ENCODE measurements around the gene USH1C.

Gene USH1C

DNA sequence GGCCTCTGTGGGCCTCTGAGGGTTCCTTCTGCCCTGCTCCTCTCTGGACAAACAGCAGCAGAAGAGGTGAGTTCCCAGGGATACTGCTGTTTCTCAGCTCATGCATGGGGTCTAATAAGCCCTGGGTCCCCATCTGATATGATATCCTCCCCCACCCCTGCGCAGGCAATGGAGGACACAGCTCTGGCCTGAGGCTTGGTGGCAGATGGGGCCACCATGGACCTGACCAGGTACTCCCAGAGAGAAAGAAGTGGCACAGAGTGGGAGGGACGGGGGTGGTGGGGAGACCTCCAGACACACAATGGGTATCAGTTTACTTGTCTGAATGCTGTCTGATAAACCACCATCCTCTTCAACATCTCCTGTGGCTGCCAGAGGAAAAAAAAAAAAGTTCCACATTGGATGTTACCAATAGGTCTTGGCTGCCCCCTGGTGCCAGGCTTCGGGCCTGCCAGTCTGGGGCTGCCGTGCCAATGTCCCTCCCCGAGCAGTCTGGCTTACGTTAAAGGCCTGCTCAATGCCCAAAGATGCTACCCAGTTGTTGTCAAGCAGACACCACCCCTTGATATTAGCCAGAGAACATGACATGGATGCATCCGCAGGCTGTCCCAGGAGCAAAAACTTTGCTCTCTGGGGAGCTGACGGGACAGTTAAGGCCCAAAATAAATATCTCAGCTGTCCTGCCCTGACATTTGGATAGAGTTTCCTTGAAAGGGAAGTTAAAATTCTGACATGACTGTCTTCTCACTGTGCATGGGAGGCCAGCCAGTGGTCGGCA lies 39.7 kb downstream of the USH1C start:
- DNase-seq (ENCODE audit: low read depth), result peak; percentile 47

DNA sequence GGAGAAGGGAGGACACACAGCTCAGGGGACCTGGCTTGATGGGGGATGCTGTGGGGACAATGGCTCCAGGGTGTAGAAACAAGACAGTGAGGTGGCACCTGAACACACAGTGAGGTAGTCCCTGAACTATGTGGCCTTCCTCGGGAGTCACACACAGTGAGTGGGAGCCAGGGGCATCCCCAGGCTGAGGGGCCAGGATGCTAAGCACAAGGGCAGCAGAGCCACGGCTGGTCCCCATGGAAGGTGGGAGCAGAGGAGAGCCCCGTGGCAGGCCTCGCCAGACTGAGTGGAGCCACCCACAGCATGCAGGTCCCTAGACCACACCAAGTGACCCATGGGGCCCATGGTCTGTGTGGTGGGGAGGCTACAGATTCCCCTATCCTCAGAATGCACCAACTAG lies 41.6 kb downstream of the USH1C start:
- no peak for DNase-seq (ENCODE audit: low read depth)

DNA sequence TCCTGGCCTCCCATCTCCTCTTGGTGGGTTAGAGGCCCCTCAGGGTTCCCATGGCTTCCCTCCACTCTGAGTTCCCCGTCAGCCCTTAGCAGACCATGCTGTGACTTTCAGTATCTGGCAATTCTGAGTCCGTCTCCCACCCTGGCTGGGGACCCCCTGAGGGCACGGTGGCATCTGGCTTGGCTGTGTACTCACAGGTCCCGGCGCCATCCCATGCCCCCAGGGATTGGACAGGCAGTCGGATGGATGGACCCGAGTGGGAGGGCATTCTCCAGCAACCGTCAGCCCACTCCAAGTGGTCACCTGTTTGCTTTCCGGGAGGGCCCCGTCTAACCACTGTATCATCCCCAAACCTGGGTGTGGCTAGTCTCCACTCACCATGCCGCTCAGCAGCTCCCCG lies 43.5 kb downstream of the USH1C start:
- DNase-seq (ENCODE audit: low read depth), result no peak

DNA sequence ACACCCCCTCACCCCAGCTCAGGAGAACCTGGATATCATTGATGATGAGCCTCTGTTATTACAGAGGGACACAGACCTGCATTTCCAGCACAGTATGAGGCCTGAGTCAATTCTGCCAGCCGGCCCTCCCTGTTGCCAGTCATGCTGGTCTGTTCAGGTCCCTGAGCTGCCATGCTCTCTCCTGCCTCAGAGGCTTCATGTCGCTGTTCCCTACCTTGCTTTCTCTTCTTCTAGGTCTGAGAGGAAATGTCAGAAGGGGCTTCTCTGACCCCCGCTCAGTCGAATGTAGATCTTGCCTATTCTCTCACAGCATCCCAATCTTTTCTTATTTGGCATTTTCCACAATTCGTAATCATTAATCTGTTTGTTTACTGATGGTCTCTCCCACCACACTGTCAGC lies 45.7 kb downstream of the USH1C start:
- DNase-seq (ENCODE audit: low read depth), result no peak

DNA sequence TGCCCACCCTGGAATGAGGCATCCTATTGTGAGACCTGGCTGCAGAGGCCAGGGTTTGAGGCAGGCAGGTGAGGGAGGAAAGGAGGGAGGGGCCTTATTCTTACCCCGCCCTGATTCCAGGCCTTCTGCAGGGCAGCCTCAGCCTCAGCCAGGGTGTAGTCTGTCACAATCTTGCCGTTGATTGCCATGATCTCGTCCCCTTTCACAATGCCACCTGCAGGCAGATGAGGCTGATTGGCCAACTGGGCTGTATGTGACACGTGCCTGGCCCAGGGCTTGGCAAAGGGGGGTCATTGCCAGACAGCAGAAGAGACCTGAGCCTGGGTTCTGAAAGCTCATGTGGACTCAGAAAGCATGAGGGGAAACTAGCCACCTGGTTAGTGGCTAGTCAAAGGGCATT lies 46.2 kb downstream of the USH1C start:
- no peak for DNase-seq (ENCODE audit: low read depth)

DNA sequence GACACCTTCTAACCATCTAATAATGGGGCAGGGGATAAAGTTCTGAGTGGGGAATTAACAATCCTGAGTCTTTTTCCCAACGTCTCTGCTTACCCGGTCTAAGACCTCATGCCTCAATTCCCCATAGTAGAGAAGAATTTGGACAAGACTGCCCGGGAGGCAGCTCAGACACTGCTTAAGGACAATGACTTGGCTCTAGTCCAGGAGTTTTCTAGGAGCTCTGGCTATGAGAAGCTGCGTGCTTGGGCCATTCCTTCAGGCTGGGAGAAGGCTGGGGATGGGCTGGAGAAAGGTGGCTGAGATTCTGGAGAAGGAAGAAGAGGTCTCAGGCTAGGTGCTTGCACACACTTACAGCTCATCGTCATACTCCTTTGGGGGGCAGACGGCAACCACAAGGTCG lies 47.8 kb downstream of the USH1C start:
- DNase-seq (ENCODE audit: low read depth), result no peak

DNA sequence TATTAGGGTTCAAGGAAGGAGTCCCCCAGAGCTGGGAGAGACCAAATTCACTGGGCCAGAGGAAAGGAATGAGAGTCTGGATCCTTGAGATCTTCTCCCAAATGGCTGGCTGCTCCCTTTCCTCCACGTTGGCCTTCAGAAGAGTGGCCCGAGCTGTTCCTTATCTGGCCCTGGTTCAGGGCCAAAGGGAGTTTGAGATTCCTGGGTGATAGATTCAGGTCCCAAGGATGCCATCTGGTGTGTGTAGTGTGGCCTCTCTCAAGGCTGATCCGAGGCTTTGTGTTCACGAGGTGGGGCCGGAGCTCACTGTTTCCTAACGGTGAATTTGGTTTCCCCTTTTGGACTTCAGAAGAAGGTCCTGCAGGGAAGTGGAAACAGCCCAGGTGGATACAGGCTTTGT lies 50.2 kb downstream of the USH1C start:
- no peak for DNase-seq (ENCODE audit: low read depth)

DNA sequence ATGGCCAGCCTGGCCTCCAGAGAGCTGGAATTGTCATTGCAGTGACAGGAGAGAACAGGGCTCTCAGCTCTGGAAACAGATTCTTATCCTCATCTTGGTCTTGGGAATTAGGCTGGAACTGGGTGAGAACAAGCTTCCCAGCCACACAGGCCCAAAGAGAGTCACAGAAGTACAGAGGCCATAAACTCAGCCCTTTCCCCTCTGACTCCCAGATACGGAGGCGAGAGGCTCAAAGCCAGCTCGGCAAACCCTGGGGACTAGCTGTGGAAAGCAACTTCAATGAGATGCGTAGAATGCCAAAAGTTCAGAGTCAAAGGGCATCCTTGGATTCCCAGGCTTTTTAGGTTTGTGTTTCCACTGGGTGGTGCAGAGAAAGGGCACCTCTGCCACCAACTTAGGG lies 53.3 kb downstream of the USH1C start:
- DNase-seq (ENCODE audit: low read depth), result no peak

DNA sequence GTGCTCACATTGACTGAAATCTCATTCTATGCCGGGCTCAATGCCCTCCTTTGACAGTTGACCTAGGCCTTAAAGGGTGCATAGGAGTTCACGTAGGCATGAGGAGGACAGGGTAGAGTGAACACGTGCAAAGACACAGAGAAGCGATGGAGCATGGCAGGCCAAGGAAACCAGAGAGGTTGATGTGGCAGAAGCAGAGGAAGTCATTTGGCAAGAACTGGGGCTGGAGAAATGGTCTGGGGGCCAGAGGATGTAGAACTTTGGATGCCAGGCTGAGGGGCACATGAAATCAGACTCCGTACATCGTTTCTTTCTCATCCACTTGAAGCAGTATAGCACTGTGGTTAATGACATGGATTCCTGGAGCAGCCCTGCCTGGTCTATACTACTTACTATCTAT lies 54.0 kb downstream of the USH1C start:
- no peak for DNase-seq (ENCODE audit: low read depth)

DNA sequence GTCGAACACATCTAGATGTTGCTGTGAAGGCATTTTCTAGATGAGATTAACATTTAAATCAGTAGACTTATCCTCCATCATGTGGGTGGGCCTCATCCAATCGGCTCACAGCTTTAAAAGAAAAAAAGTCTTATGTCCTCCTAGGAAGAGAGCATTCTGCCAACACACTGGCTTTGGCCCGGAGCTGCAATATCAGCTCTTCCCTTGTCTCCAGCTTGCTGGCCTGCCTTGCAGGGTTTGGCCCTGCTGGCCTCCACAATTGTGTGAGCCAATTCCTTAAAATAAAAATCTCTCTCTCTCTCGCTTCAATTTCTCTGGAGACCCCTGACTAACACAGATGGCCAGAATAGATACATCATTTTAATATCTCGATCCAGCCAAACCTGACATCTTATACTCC lies 54.5 kb downstream of the USH1C start:
- no peak for DNase-seq (ENCODE audit: low read depth)

DNA sequence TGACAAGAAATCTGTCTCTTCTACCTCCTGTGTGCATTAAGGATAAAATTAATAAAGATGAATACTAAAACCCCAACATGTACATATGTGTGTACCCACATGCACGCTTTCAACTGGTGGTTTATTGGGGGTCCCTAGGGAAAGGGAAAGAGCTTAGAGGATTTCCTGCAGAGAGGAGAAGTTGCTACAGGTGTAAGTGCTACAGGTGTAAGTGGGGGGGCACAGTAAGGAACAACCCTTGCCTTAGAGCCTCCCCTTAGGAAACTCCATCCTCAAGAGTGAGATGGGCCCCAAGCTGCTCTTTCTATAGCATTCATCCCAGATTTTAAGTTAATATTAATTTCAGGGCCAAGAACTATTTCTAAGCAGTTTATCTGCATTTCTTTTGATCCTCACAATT lies 55.7 kb downstream of the USH1C start:
- no peak for DNase-seq (ENCODE audit: low read depth)

DNA sequence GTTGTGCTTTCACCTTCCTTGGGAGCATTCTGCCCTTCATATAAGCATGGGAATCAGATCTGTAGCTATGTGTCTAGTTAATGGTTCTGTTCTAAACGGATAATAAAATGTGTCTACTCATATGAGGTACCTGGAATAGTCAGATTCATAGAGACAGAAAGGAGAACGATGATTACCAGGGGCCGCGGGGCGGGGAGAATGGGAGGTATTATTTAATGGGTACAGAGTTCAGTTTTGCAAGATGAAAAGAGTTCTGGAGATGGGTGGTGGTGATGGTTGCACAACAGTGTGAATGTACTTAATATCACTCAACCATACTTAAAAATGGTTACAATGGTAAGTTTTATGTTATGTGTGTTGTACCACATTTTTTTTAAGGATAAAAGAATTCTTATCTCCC lies 57.6 kb downstream of the USH1C start:
- DNase-seq (ENCODE audit: low read depth), result no peak

DNA sequence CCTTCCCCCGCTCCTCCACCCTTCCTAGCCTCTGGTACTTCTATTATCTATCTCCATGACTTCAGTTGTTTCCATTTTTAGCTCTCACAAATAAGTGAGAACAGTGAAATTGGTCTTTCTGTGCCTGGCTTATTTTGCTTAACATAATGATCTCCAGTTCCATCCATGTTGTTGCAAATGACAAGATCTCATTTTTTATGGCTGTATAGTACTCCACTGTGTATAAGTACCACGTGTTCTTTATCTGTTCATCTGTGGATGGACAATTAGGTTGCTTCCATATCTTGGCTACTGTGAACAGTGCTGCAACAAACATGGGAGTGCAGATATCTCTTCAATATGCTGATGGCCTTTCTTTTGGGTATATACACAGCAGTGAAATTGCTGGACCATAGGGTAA lies 60.7 kb downstream of the USH1C start:
- DNase-seq (ENCODE audit: low read depth), result no peak

DNA sequence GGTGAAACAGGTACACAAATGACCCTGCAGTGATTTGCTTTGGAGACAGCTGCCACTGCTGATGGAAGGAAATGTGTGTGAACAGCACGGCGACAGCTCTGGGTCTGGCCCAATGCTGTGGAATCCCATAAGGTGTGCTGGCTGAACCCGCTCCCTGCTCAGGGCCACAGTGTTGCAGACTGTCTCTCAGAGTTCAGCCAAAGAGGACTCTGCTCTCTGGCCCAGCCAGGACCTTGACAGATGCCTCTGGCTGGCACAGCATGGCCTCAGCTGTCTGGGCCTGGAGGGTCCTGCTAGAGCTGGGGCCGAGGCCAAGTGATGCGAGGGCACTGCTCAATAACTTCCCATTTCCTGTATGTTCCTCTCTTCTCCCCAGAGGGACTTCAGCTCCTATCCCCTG lies 62.3 kb downstream of the USH1C start:
- DNase-seq (ENCODE audit: low read depth), result no peak

DNA sequence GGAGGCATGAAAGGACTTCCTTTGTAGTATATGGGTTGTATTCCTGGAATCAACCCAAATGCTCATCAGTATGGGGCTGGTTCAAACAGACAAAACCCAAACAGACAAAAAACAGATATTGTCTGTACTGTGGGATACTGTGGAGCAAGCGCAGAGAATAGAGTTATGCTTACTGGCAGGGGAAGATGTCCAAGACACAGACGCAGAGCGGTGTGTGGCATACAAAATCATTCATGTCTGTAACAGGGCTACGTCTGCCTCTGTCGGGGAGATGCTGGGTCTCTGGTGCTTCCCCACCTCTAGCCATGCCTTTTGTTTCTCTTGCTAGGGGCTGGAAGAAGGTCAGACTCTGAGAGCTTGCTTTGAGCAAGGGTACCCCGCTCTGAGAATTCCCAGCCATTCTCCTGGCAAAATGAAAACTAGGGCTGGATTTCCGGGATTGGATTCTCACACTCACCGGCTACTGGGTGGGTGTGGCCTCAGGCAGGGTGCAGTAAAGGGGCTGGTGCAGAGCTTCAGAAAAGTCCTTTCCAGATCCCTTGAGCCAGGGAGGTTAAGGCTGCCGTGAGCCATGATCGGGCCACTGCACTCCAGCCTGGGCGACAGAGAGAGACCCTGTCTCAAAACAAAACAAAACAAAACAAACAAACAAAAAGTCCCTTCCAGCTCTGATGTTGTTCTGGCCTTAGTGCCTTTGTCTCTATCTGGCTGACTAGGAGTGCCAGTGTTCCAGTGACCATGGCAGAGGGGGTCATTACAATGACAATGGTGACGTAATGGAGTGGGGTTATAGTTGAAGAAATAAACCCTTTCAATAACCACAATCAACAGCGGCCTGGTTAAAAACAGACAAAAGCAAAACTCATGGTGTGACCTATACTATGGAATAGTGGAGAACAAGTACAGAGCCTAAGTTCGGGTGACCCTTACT lies 64.7 kb downstream of the USH1C start:
- DNase-seq (ENCODE audit: low read depth), result peak; percentile 22

DNA sequence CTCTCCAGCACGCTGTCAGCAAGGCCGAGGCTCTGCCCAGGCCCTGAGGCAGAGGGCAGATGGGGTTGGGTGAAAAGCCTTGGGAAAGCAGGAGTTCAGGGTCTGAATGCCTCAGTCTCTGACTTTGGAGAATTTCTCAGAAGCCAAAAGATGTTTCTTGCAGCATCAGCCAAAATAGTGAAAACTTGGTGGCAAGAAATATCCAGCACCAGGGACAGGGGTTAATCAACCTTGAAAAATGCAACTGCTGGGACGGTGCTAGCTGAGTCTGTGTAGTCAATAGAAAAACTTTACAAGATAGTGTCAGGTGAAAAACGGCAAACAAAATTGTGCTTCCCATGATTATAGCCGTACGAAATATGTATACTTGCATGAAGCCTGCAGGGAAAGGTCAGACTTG lies 66.1 kb downstream of the USH1C start:
- DNase-seq (ENCODE audit: low read depth), result no peak

DNA sequence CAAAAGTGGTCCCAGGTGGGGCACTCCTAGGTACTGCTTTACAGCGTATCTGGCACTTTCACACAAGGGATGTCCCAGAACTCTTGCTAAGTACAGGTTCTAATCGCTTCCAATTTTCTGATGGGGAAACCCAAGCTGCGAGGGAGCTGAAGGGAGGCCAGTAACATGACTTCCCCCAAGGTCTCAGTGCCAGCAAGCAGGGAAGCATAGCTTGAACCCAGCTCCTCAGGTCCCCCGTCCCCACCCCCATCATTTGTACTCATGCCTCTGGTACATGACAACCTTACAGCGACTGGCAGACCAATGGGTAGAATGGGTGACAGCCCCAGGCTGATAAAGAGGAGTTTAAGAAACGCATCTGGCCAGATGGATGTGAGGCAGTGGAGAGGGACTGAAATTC lies 66.9 kb downstream of the USH1C start:
- no peak for DNase-seq (ENCODE audit: low read depth)

DNA sequence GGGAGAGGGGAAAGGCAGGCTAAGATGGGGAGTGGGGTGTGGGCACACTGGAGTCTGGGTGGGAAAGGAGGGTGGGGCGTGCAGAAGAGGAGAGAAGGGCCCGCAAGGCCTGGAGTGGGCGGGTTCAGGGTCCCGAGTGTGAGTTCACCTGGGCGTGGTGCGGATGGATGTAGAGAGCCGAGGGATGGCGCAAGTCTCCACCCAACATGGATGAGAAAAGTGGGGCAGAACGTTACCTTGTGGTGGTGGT lies 67.2 kb downstream of the USH1C start:
- DNase-seq (ENCODE audit: low read depth), result no peak

DNA sequence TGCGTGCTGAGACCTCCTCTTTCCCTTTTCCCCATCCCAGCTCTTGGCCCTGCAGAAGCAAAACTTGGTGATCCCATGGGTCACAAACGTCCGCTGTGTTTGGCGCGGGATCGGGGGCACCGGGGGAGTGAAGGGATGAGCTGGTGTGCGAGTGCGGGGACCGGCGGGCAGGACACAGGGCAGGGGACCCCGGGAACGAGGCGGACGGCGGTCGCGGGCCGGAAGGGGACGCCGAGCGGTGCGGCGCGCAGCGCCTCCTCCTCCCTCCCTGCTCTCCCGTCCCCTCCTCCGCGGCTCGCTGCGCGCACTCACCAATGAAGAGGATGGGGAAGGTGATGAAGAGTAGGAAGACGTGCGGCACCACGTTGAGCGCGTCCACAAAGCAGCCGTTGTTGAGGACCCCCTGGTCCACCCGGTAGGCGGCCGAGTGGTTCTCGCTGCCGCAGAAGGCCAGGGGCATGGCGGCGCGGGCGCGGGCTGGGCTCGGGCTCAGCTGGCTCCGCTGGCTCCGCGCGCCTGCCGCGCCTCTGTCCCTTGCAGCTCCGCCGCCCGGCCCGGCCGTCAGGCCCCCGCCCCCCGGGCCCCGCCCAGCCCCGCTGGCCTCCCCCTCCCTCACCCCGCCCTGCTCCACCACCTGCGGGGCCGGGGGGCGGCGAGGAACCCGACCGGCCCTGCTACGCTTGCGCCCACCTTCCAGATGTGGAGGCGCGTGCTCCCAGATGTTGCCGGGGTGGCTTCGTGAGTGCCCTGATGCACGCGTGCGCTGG lies 67.7 kb downstream of the USH1C start, which contains the start of gene ABCC8:
Gene ABCC8 (minus strand): TSS at position 529 of the 767 bp plus-strand sequence. CDS start 69 bp downstream, at position 460.
- no peak for DNase-seq (ENCODE audit: low read depth)

DNA sequence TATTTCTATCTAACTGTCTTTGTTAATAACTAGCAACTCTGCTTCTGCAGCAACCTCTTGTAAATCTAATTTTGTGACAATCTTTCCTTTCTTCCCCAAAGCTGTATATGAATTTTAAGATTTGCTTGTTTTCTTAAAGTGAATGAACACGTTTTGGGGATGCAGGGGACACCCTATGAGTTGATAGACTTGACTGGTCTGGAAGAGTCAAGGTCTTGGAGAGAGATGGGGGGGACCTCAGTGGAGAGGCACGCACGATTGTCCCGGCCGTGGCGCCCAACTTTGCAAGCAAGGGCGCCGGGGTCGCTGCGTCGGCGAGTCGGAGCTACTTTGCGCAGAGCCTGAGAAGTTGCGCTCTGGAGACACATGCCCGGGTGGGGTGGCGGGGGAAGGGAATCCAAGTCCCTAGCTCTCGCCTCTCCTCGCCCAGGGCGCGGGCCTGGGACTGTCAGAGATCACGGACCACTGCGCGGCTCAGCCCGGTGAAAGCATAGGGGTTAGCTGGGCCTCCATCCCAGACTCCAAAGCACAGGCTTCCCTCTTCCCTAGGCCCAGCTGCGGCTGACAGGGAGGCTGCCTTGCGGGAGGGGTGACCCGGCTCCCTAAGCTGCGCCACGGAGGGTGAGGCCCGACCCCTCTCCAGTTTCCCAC lies 68.4 kb downstream of the USH1C start:
- no peak for DNase-seq (ENCODE audit: low read depth)

DNA sequence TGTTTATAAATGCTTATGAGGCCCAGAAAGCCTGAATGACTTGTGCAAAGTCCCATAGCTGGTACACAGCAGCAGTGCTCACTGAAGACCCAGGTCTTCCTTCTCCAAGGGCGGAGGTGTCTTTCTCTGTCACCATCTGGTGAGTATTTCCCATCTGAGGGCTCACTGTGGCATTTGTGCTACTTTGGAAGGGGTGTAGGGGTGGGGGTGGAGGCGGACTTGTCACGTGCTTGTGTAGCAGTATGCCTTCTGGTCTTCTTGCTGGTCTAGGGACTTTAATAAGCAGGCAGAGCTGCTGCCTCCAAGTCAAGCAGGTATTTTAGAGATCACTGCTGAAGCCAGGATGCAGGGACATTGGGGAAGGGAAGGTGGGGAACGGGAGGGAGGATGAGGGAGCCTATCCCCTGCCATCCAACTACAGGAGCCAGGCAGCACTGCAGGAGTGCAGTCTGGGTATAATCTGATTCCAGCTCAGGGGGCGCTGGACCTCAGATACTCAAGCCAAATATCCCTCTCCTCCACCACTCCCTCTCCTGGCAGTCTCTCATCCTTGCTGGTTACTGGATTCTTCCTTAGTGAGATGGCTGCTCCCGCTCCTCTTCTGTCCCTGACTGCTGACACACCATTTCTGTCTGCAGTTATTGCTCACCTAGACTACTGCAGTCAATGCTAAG lies 71.0 kb downstream of the USH1C start:
- DNase-seq (ENCODE audit: low read depth), result peak; percentile 5

DNA sequence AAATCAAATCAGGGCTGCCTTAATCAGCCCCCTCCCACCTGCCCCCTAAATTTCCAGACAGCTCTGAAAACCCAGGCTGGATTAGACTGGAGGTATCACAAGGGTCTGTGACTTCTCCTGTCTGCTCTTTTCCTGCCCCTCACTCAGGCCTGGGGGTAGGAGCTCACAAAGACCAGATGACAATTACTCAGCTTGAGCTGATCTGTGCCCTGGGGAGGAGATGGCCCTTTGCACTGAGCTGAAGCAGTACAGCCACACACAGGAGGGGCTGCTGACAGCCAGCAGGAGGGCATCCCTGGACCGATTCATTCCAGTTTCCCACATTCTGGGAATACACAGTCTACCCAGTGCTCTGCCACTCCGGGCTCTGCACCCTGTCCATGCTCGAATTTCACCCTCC lies 71.7 kb downstream of the USH1C start:
- DNase-seq (ENCODE audit: low read depth), result no peak
